ENCODE data around the gene B4GALT5.
"Not testable (repeated sequence)": the region's sequence is repeated elsewhere in the genome, so short reads cannot be mapped to it uniquely, and the experiment has no call there.

The B4GALT5 gene

GRCh38 chr20:49622243-49622642 lies 91.4 kb downstream of the B4GALT5 start:
- no peak for DNase-seq

DNA sequence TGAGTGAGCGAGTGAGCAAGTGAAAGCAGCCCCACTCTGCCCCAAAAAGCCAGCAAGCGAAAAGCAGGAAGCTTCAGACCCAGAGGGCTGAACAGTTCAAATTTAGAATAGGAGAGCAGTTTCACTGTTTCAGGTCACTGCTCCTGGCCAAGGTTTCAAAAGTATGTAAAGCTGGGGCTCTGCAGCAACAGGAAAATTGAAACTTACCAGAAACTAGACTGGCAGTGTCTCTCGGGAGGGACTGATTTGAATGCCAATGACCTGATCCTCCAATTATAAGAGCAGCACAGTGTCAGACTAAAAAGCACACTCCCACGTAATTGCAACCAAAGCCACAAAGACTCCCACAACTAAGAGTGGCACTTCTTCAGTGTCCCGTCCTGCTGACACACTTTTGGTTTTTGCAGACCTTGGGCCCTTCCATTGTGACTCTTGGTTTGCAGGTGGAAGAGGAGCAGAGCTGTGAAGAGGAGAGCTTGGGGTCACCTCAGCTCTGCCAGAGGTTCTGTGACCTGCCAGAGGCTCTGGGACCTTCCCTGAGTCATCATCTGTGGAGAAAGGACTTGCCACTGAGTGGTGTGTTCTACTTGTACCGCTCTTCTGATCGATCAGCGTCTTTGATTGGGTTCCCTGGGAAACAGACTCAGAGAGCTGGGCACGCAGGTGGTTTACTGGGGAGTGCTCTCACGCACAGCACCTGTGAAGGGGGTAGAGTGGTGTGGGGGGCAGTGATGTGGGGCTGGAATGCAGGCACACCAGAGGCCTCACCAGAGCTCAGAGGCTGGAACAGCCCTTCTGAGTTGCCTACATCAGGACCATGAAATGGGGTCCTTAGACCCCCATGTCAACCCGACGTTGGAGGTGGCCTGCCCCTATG lies 93.1 kb downstream of the B4GALT5 start:
- no peak for DNase-seq

DNA sequence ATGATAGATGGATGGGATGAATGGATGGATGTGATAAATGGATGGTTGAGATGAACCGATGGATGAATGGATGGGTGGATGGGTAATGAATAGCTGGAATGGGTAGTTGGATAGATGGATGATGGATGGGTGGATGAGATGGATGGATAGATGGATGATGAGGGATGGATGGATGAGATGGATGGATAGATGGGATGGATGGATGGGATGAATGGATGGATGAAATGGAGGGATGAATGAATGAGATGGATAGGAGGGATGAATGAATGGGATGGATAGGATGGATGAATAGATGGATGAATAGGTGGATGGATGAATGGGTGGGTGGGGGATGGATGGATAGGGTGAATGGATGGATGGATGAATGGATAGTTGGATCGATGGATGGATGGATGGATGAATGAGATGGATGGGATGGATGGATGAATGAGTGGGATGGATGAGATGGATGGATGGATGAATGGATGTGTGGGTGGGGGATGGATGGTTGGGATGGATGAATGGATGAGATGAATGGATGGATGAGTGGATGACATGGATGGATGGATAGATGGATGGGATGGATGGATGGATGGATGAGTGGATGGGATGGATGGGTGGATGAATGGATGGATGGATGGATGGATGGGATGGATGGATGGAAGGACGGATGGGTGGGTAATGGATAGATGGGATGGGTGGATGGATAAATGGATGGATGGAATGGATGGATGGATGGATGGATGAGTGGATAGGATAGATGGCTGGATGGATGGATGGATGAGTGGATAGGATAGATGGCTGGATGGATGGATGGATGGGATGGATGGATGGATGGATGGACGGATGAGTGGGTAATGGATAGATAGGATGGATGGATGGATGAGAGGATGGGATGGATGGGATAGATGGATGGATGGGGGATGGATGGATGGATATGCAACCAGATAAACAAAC lies 94.3 kb downstream of the B4GALT5 start:
- no peak for DNase-seq

- no peak for DNase-seq
These were observed 95.4 kb downstream of the B4GALT5 start for GRCh38 chr20:49618289-49618688.

DNA sequence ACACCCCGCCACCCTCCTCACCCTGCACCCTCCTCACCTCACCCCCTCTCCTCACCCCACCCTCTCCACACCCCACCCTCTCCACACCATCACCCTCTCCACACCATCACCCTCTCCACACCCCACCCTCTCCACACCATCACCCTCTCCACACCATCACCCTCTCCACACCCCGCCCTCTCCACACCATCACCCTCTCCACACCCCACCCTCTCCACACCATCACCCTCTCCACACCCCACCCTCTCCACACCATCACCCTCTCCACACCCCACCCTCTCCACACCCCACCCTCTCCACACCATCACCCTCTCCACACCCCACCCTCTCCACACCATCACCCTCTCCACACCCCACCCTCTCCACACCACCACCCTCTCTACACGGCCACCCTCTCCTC lies 96.3 kb downstream of the B4GALT5 start:
- not testable (repeated sequence) for DNase-seq

DNA sequence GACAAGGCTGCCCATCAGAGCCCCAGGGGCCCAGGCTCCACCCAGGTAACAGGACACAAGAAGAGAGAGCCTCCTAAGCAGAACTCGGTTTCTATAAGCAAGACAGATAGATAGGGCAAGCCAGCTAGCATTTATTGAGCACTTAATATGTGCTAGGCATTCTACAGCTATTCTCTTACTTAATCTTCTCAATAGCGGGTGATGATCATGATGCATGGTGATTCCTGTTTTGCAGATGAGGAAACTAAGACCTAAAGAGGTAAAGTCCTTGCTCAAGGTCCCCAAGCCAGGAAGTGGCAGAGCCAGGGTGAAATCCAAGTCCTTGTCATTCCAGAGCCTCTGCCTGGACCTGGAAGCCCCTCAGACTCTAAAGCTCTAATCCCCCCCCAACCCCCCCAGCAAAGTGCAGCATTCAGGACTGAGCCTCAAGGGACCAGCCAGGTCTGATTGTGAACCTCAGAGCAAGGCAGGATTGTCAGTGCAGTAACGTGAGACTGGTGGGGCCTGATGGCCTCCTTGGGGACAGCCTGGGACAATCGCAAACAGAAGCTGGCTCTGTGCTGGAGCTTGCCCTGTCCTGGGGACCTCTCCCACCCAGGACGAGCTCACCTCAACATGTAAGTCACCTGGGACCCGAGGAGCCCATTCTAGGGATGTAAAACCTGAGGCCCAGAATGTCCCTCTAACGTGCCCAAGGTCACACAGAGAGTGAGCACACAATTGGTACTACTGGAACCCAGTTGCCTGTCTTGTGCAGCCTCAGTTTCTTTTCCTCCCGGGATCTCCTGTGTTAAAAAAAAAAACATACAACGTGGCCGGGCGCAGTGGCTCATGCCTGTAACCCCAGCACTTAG lies 97.3 kb downstream of the B4GALT5 start:
- DNase-seq = no peak

DNA sequence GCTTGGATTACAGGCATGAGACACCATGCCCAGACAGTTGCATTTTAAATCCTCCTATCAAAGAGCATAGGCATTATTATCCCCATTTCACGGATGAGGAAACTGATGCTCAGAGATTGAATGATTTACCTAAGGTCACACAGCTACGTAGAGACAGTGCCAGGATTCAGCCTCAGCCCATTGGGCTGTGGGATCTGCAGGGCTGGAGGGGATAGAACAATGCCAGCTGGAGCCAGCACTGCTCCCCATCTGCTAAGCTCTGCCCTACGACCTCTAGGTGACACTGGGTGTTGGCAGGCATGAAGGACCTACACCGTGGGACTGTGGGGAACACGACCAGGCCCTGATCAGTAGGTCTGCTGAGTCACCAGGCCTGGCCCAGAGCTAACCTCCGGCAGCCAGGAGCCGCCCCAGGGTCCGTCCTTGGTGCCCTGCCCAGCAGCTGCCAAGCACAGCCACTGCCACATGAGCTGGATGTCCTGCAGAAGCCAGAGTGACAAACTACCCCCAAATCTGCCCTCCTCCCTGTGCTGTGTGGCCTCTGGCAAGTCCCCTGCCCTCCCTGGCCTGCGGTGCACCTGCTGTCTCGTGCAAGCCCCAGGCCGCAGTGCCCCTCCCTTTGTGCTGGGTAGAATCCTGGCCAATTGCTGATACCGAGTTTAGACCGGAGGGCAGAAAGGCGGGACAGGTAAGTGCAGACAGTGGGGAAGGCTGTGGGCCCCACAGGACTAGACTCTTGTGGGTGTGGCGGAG lies 98.1 kb downstream of the B4GALT5 start:
- DNase-seq = no peak

GRCh38 chr20:49615051-49615400 lies 98.7 kb downstream of the B4GALT5 start:
- DNase-seq = not testable (repeated sequence)

DNA sequence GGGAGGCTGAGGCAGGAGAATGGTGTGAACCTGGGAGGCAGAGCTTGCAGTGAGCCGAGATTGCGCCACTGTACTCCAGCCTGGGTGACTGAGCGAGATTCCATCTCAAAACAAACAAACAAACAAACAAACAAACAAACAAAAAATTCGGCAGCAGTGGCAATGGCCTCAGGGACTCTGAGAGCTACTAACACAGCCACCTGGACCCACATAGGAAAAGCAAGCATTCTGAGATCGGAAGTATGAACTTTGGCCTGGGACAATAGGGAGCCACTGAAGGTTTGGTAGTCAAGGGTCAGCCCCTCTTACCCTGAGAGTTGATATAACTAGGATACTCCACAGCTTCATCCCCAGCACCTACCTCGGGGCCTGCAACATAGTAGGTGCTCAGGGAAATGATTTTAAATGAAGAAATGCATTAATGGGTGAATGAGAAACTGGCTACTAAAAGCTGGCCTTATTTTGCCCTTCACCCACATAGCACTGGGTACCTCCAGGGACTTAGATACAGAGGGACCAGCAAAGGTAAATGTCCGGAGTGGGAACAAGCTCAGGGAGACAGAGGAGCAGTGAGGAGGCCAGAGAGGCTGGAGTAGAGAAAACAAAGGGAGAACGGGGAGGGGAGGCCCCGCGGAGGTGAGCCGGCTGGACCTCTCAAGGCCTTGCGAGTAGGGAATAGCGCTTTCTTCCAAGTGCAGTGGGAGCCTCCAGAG lies 99.2 kb downstream of the B4GALT5 start:
- no peak for DNase-seq

DNA sequence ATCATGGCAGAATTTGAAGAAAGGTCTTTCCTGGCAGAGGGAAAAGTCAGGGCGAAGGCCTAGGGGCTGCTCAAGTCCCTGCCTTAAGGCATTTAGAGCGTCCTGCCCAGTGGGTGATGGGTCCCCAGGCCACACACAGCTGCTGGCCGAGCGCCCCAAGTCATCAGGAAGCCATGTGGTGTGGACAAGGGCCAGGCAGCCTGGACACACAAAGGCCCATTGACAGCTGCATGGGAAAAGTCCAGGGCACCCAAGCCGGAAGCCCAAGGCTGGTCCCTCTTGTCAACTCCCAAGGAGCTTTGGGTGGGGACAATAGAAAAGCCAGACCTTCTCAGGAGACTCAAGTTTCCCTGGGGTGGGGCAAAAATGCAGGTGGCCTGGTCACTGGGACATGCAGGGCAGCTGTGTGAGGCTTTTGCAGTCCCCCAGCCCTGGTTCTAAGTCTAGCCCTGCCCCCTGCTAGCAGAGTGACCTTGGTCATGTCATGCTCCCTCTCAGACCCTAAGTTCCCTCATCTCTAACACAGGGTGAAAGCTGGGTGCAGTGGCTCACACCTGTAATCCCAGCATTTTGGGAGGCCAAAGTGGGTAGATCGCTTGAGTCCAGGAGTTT lies 101.4 kb downstream of the B4GALT5 start:
- no peak for DNase-seq

DNA sequence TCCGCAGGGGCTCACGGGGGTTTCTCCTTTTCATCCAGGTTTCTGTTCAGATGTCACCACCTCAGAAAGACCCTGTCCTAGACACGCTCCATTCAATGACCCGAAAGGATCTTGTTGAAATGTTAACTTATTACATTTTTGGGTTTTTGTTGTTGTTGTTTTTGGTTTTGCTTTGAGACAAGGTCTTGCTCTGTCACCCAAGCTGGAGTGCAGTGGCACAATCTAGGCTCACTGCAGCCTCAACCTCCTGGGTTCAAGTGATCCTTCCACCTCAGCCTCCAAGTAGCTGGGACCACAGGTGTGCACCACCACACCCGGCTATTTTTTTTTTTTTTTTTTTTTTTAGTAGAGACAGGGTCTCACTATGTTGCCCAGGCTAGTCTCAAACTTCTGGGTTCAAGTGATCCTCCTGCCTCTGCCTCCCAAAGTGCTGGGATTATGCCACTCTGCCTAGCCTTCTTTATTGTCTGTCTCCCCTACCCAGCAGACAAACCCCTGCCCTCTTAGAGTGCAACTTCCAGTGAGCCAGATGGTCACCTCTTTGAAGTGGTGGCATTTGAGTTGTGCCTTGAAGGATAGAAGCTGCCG lies 102.0 kb downstream of the B4GALT5 start:
- not testable (repeated sequence) for DNase-seq

DNA sequence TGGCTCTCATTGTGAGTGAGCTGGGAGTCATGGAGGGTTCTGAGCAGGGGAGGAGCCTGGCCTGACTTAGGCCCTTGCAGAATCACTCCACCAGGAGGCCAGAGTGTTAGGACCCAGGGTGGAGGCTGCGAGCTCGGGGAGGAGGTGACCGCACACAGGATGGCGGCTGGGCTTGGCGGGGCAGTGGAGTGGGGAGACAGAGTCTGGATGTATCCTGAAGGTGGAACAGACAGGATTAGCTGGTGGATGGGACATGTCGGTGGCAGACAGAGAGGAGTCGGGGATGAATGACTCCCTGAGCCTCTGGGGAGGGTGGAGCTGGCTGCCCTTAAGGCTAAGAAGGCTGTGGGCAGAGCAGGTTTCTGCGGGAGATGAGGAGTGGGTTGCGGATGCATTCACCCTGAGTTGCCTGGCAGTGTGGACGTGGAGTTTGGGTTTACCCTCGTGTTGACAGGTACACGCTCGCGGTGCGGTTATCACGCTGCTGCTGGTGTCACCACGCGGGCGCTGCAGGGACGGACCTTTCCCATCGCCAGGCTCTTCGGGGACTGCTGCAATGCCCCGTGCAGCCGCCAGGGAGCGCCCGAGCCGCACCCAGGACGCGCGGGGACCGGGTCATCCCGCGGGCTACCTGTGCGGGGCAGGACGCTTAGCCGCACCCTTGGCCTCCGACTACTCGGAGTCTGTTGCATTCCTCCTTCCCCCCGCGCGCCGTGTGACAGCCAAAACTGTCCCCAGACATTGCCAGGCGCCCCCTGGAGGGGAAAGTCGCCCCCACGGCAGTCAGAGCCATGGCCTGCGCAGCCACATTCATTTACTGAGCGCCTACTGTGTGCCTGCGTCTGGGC lies 102.8 kb downstream of the B4GALT5 start:
- DNase-seq = peak; percentile 89

GRCh38 chr20:49608752-49609670 lies 104.7 kb downstream of the B4GALT5 start:
- peak; percentile 79 for DNase-seq

GRCh38 chr20:49607568-49607967 lies 106.1 kb downstream of the B4GALT5 start:
- no peak for DNase-seq

- no peak for DNase-seq
These were observed 110.5 kb downstream of the B4GALT5 start for GRCh38 chr20:49603209-49603627.

DNA sequence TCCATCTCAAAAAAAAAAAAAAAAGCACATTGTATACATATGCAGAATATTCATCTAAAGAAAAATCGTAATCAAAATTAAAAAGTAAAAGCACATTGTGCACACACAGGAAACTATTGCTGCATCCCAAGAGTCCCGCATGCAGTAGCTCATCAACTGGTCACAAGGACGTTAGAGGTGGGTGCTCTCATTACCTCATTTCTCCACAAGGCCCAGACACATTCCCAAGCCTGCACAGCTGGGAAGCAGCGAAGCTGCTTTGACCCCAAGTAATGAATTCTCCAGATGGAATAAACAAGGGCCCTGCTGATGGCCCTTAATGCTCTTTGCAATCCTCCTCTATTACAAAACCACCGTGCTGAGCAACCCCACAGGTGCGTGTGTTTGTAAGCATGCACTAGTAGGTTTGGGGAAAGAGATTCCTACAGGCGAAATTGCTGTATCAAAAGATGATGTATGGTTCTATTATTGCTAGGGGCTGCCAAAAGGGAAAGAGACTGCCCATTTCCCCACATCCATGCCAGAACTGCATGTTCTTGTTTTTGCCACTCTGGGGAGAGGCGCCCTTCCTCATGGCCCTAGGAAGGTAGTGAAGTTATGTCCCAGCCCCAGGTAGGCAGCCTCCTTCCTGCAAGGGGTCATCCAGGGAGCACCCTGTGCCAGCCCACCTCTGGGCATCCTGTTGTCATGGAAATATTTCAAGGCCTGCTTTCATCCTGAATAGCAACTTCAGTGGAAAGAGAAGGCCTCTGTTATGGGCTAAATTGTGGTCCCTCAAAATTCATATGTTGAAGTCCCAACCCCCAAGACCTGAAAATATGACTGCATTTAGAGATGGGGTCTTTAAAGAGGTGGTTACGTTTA lies 111.1 kb downstream of the B4GALT5 start:
- no peak for DNase-seq

- DNase-seq = no peak
These were observed 112.3 kb downstream of the B4GALT5 start for GRCh38 chr20:49601153-49601924.

Data from activated CD4-positive, CD25-positive, alpha-beta regulatory T cell treated with anti-CD3 and anti-CD28 coated beads, Interleukin-2, amount 50 U/mL, for 72 hours (primary cell).